HG03108 (cell line): ENCODE data around the gene SYNJ2.

Experiments
- ATAC-seq: cut with Tn5 transposase; IDR thresholded peaks from one replicate; pipeline ENCODE4 v1.9.1; 2021; ENCODE audit warnings: moderate library complexity; ENCODE audit not compliant: unreplicated experiment

The SYNJ2 gene

GRCh38 chr6:157996201-157996712 lies 14.6 kb downstream of the SYNJ2 start:
- ATAC-seq: no peak

DNA sequence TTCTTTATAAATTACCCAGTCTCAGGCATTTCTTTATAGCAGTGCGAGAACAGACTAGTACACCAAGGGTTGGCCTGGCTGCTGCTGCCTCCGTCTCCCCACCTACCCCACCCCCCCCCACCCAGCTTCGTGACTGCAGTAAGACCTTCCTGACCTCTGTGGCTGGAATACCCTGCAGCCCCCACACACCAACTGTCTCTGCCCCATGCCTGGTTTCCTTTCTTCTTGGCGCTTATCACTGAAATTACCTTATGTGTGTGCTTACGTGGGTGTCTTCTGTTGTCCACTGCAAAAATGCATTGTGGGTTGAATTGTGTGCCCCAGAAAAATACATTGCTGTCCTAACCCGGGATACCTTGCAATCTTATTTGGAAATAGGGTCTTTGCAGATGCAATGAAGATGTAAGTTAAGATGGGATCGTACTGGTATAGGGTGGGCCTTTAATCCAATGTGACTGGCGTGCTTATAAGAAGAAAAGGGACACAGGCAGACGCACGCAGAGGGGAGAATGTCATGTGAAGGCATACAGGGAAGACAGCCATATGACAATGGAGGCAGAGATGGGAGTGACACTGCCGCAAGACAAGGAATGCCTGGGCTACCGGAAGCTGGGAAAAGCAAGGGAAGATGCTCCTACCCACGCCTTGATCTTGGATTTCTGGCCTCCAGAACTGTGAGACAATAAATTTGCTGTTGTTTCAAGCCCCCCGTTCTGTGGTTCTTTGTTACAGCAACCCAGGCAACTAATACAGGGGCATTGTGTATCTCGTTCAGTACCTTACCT lies 15.4 kb downstream of the SYNJ2 start:
- no peak for ATAC-seq

DNA sequence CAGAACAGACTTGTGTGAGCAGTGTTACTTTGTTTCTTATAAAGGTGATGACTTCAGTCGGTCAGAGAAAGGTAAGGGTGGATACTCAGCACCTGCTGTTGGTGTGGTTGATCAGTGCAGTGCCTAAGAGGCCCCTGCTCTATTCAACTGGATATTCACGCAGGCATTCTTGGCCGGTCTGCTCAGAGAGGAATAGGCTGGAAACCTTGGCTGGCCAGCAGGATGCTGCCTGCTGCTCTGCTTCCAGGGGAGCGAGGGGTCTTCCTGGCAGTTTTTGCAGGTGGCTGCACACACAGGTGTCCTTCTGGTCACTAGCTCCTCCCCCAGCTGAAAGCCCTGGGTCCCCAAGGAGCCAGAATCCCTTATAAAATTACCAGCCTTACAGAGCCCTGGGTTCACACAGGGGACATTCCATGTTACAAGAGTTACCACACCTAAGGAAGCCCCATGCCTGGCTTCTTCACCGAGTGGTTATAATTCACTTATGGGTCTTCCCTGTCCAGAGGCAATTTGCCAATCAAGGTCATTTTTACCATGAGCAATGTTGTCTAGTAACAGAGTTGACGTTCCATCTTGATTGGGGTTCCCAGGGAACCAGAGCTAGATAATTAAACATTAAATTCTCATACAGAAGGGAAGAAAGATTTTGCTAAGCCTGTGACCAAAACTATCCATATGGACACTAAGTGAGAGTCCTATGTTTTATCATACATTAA lies 16.4 kb downstream of the SYNJ2 start:
- no peak for ATAC-seq

DNA sequence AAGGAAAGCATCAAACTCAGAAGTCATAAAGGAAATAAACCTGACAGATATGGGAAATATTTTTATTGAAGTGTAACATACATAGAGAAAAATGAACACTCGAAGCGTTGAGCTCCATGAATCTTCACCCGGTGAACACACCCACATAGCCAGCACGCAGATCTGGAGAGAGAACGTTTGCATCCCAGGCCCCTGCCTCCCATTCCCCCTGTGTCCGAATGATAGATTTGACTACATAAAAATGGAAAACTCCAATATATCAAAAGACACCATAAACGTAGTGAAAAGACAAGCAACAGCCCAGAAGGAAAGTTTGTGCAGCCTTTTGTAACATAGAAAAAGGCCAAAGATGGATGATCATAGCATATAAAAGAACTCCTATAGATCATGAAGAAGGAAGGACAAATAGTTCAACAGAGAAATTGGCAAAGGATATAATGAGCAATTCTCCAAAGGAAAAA lies 17.1 kb downstream of the SYNJ2 start:
- ATAC-seq: no peak

GRCh38 chr6:157999168-158000051 lies 17.7 kb downstream of the SYNJ2 start:
- ATAC-seq: no peak

GRCh38 chr6:158000530-158001307 lies 19.1 kb downstream of the SYNJ2 start:
- no peak for ATAC-seq

- ATAC-seq: no peak
These were observed 20.7 kb downstream of the SYNJ2 start for GRCh38 chr6:158002249-158002950.

DNA sequence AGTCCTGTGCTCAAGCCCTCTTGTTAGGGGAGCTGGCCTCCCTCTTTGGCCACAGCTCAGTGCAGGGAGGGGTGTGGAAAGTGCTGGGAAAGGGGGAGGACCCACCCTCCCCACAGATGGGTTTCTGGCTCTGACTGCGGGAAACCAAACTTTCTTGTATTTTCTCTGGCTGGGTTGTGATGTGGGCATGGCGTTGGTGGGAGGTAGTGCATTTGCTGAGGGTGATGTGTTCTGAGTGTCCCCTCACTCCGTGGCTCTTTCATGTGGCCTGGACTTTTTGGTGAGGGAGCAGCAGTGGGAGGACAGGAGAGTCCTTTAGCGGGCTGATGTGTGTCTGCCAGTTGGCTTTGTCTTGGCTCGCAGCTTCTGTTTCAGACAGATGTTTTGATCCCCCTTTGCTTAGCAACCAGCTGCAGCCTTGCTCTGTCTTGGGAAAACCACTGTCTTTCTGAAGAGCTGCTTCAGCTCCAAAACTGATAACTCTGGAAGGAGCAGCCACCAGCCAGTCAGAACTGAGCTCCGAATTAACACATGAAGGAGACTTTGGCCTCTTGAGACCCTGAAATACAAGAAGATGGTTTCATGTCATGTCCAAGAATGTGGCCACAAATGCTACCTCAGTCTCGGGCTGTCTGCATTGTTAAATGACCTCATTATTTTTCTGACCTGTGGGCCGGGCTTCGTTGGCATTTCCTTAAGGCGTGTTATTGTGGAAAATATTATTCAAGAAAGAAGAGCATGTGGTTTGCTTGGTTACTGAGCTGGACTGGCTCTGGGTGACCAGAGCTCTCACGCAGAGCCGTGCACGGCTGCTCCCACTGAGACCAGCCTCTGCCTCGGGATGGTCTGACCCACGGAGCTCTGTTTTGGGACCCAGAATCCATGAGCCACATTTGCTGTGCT lies 21.5 kb downstream of the SYNJ2 start:
- ATAC-seq: no peak

DNA sequence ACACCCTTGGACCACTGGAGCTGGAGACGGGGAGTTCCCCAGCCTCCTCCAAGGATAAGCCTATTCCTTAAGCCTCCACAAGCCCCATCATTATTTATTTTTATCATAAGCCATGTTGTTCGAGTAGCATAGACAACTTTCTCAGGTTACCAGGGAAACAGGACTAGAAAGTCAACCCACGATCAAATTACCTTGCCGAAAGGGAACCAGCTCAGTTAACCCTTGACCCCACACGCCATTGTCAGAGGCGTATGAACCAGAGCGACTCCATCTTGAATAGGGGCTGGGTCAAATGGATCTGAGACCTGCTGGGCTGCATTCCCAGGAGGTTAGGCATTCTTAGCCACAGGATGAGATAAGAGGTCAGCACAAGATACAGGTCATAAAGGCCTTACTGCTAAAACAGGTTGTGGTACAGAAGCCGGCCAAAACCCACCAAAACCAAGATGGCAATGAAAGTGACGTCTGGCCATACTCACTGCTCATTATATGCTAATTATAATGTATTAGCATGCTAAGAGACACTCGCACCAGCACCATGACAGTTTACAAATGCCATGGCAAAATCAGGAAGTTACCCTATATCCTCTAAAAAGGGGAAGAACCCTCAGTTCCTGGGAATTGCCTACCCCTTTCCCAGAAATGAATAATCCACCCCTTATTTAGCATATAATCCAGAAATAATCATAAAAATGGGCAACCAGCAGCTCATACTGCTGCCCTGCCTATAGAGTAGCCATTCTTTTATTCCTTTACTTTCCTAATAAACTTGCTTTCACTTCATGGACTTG lies 22.4 kb downstream of the SYNJ2 start:
- no peak for ATAC-seq

DNA sequence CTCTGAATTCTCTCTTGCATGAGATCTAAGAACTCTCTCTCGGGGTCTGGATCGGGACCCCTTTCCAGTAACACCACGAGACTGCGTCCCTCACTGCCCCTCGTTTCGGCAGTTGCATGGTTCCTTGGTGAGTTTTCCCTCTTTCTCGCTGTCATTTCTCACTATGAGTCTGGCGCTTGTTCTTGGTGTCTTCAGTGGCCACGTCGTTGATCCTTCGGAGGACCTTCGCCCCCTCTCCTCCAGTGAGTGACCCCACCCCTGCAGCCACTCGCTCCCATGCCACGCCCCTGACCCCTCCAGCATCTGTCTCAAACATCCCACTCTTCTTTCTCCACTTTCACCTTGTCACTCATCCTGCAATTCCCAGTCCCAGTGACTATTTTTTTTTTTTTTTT lies 23.0 kb downstream of the SYNJ2 start:
- no peak for ATAC-seq

- ATAC-seq: no peak
These were observed 24.0 kb downstream of the SYNJ2 start for GRCh38 chr6:158005626-158006180.

DNA sequence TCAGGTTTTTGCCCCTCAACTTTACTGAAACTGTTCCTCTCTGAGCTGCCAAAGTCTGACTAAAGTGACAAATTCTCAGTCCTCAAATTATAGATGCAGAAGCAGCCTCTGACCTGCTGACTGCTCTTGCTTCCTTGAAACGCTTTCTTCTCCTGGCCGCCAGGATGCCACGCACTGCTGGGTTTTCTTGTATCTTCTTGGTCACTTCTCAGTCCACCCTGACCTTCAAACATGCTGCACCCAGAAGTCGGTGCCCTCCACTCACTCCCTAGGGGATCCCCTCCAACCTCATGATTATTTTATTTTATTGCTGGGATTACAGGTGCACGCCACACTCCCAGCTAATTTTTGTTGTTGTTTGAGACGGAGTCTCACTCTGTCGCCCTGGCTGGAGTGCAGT lies 24.7 kb downstream of the SYNJ2 start:
- ATAC-seq: no peak

- no peak for ATAC-seq
These were observed 25.3 kb downstream of the SYNJ2 start for GRCh38 chr6:158006821-158007570.

GRCh38 chr6:158008864-158009113 lies 27.1 kb downstream of the SYNJ2 start:
- ATAC-seq: no peak

DNA sequence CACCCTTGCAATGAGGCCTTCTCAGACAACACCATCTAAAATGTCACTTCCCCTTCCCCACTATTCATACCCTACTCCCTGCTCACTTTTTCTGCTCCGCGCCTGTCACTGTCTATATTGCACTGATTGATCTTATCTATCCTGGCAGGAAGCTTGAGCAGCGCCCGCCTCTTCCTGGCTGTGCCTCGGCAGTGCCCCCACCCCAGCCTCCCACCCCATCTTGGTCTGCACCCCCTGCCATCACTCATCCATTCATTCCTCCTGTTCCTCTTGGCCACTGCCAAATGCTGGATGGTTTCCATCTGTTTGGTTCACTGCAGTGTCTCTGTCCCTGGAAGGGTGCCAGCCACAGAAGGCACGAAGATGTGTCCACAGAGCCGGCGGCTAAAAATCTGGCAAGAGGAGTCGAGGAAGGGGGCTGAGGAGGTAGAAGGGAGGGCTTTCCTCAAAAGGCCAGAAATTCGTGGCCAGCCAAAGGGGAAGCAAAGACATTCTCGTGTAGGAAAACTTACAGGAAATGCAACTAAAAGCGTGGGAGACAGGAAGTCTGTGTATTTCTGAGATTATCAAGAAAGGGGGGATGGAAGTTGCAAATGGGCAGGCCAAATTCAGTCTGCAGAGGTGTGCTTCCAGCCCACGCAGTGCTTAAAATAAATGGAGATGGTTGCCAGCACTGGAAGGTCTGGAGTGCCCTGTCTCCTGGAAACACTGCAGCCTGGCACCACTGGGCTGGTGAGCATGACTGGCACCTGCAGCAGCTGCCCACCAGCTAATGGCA lies 27.6 kb downstream of the SYNJ2 start:
- ATAC-seq: no peak

DNA sequence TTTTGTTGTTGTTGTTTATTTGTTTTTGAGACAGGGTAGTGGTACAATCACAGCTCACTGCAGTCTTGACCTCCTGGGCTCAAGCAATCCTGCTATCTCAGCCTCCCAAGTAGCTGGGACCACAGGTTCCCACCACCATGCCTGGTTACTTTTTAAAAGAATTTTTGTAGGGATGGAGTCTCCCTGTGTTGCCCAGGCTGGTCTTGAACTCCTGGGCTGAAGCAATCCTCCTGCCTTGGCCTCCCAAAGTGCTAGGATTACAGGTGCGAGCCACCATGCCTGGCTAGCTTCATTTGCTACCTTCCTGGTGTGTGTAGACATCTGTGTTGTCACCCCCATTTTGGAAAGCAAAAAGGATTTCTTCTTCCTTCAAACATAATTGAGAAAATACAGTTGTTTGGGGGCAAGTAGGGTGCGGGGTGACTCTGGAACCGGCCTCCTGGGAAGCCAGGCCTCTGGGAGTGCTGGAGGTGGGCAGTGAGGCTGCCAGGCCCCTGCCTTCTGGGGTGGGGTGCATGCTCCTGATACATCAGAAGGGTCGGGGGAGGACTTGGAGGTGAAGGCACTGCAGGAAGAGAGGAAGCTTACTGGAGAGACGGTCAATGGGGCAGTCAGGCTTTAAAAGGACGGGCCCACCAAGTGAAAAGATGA lies 28.4 kb downstream of the SYNJ2 start:
- ATAC-seq: no peak
